Medulla oblongata (tissue), 1 donor: ENCODE results near the gene UNC119.

ENCODE experiments used
- DNase-seq: peaks from one replicate; pipeline ENCODE4 v3.0.0-alpha.2; 2015; ENCODE audit errors: extremely low spot score

The UNC119 gene

DNA sequence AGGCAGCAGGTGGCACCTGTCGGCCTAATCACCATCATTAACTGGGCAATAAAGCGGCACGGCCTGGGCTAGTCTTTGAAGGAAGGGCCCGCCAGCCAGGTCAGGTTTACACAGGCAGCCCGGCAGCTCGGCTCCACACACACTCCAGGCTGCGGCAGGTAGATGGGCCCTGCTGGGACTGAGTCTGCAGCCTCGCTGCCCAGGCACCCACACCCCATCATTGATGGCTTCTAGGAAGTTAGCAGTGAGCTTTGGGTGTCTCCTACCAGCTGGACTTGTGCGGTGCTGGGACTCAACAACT lies 53.1 kb downstream of the UNC119 start:
- no peak for DNase-seq

- DNase-seq = no peak
Observed at GRCh38 chr17:28498652-28499363, 53.6 kb downstream of the UNC119 start.

- DNase-seq = no peak
Observed at GRCh38 chr17:28497931-28498330, 54.5 kb downstream of the UNC119 start.
